ENCODE measurements around the gene PIK3C2A.

Gene PIK3C2A

DNA sequence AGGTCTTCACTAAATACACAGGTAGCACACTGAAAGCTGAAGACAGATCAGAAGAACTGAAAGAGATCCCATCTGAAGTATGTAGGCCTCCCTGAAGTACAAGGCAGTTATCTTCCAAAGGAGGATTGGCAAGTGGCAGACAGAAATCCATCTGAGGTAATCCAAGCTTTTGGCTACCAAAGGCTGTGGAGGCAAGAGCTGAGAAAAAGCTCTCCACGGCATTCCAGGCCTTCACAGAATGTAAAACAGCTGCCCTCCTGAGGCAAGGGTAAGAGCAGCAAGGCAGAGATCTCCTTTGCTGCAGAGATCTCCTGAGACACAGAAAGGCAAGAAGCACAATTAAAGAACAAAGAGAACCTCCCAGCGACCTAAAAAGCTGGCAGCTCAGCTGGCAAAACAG, 19.1 kb downstream of the PIK3C2A start:
- no peaks in the 10 kb centered on the region for H3K27me3 ChIP-seq (ENCODE audit: insufficient read depth, poor library complexity, severe bottlenecking)
- TF ChIP-seq REST (IDR thresholded peaks at IDR 0.05; ENCODE audit: insufficient replicate concordance, low read depth): no peak
- no peak for TF ChIP-seq CTCF (IDR thresholded peaks at IDR 0.05; ENCODE audit: insufficient read depth, low read length)
- TF ChIP-seq SPI1 (IDR thresholded peaks at IDR 0.05; ENCODE audit: borderline replicate concordance, low read depth): no peak
- no peak for DNase-seq (ENCODE audit: low read depth in 1 of 2, low spot score in 1 of 2)
- no peak overlapping the region for H3K4me3 ChIP-seq (replicated peaks; ENCODE audit: insufficient read depth, low read length)
- H3K27ac ChIP-seq (replicated peaks): no peak overlapping the region

DNA sequence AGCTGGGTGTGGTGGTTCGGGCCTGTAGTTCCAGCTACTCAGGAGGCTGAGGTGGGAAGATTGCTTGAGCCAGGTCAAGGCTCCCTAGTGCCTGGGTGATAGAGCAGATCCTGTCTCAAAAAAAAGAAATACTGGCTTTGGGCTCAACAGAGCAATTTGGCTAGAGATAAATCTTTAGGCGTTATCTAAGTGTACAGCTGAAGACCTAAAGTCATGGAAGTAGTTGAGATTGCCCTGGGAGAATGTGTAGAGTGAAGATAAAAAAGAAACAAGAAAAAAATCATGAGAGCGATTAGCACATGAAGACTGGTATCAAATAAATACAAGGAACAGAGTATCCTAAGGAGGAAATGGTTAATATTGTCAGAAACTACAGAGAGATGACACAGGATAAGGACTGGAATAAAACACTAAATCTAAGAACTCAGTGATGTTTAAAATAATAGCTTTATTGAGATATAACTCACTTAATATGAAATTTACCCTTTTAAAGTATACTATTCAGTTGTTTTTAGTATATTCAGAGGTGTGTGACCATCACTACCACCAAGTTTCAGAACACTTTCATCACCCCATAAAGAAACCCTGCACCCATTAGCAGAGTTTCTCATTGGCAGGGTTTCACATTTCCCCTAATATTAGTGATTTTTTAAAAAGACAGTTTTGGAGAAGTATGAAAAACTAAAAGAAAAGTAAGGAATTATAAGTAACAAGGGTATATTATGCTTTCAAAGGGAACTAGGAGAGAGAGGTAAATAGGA, 20.7 kb downstream of the PIK3C2A start:
- no peak for TF ChIP-seq POLR2AphosphoS5 (IDR thresholded peaks at IDR 0.05; ENCODE audit: low read depth)
- no peak for TF ChIP-seq SPI1 (IDR thresholded peaks at IDR 0.05; ENCODE audit: borderline replicate concordance, low read depth)

DNA sequence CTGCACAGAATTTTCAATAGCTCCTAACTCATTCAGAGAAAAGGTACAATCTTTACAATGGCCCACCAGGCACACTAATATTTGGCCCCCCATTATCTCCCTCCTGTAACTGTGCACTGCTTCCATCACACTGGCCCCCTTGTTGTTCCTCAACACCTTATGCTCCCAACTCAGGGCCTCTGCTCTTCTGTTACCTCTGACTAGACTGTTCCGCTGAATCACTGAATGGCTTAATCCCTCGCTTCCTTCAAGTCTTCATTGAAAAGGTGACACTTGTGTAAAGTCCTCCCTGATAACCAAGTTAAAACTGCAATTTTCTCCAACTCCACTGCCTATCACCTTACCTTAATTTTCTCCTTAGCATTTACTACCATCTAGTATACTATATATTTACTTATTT, 21.8 kb downstream of the PIK3C2A start:
- Histone ChIP-seq H3K27me3 (ENCODE audit: insufficient read depth, poor library complexity, severe bottlenecking) (no peaks in the 10 kb centered on the region), H3K4me3 (replicated peaks; ENCODE audit: insufficient read depth, low read length) (no peak overlapping the region), H3K27ac (replicated peaks) (no peak overlapping the region)
- TF ChIP-seq GABPA (IDR thresholded peaks at IDR 0.05; ENCODE audit: low read depth) (no peak), SPI1 (IDR thresholded peaks at IDR 0.05; ENCODE audit: borderline replicate concordance, low read depth) (no peak), REST (IDR thresholded peaks at IDR 0.05; ENCODE audit: insufficient replicate concordance, low read depth) (no peak), POLR2AphosphoS5 (IDR thresholded peaks at IDR 0.05; ENCODE audit: low read depth) (no peak), CTCF (IDR thresholded peaks at IDR 0.05; ENCODE audit: insufficient read depth, low read length) (no peak)
- no peak for DNase-seq (ENCODE audit: low read depth in 1 of 2, low spot score in 1 of 2)

More for the DNA sequence above, 20.7 kb downstream of the PIK3C2A start:
- DNase-seq (ENCODE audit: low read depth in 1 of 2, low spot score in 1 of 2): no peak
- Histone ChIP-seq H3K27me3 (ENCODE audit: insufficient read depth, poor library complexity, severe bottlenecking) (no peaks in the 10 kb centered on the region), H3K4me3 (replicated peaks; ENCODE audit: insufficient read depth, low read length) (no peak overlapping the region), H3K27ac (replicated peaks) (no peak overlapping the region)

DNA sequence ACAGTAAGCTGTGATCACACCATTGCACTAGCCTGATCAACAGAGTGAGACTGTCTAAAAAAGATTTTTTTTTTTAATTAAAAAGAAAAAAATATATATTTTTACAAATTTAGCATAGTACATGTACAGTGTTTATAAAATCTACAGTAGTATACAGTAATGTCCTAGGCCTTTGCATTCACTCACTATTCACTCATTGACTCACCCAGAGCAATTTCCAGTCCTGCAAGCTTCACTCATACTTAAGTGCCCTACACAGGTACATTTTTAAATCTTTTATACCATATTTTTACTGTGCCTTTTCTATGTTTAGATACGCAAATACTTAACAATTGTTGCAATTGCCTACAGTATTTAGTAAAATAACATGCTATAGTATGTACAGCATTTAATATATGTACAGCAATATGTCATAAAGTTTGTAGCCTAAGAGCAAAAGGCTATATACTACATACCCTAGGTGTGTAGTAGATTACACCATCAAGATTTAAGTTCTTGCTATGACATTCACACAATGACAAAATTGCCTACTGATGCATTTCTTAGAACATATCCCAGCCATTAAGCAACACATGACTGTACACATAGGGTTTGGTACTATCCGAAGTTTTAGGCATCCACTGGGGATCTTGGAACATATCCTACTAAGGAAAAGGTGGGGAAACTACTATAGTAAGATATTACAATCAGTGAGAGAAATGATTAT, 22.8 kb downstream of the PIK3C2A start:
- Histone ChIP-seq H3K4me3 (replicated peaks; ENCODE audit: insufficient read depth, low read length) (no peak overlapping the region), H3K27ac (replicated peaks) (no peak overlapping the region), H3K27me3 (ENCODE audit: insufficient read depth, poor library complexity, severe bottlenecking) (no peaks in the 10 kb centered on the region)
- no peak for TF ChIP-seq POLR2AphosphoS5 (IDR thresholded peaks at IDR 0.05; ENCODE audit: low read depth)
- no peak for TF ChIP-seq GABPA (IDR thresholded peaks at IDR 0.05; ENCODE audit: low read depth)
- no peak for TF ChIP-seq CTCF (IDR thresholded peaks at IDR 0.05; ENCODE audit: insufficient read depth, low read length)
- no peak for TF ChIP-seq REST (IDR thresholded peaks at IDR 0.05; ENCODE audit: insufficient replicate concordance, low read depth)
- no peak for TF ChIP-seq SPI1 (IDR thresholded peaks at IDR 0.05; ENCODE audit: borderline replicate concordance, low read depth)
- DNase-seq (ENCODE audit: low read depth in 1 of 2, low spot score in 1 of 2): no peak

All from HL-60 (cell line).